Measurements from ENCODE around the gene ARHGAP30.
"Not testable (repeated sequence)": the region's sequence is repeated elsewhere in the genome, so short reads cannot be mapped to it uniquely, and the experiment has no call there.

Gene ARHGAP30

DNA sequence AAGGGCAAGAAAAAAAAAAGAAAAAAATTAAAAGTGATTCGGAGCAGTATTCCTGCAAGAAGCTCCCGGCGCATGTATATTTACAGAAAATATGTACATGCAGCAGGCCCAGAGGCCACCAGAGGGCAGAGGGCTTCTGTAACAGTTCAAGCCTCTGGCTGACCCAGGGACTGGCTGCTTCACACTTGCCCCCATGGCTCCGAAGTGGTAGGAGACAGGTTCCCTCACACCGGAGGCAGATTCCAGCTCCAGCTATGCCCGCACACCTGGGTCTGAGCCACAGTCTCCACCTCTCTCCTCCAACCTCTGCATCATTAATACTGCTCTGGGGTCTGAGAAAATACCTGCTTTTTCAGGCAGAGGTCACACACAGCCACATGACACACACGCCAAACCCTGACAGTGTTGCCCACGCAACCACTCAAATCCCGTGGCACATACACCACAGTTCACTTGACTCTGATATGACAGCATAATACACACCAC lies 2.2 kb upstream of the ARHGAP30 start:
- peak; percentile 45 for DNase-seq (ENCODE audit: low spot score)

- DNase-seq (ENCODE audit: low spot score): no peak
Observed at GRCh38 chr1:161070761-161071160, 1.1 kb upstream of the ARHGAP30 start.

DNA sequence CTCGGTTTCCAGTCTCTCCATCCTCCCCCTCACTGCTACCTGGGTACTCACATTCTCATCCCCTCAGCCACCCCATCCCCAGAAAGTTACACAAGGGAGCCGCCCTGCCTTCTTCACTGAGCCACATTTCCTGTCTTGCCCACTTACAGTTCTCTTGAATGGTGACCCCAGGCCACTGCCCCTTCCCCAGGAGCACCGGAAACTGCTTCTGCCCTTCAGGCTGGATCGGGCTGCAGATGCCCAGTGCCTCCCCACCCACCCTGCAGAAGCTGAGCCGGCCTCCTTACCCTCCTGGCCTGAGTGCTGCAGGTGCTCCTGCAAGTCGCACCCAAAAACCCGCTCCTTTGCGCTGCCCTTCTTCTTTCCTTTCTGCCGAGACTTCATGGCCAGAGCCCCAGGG lies 450 bp downstream of the ARHGAP30 start:
- no peak for DNase-seq (ENCODE audit: low spot score)

DNA sequence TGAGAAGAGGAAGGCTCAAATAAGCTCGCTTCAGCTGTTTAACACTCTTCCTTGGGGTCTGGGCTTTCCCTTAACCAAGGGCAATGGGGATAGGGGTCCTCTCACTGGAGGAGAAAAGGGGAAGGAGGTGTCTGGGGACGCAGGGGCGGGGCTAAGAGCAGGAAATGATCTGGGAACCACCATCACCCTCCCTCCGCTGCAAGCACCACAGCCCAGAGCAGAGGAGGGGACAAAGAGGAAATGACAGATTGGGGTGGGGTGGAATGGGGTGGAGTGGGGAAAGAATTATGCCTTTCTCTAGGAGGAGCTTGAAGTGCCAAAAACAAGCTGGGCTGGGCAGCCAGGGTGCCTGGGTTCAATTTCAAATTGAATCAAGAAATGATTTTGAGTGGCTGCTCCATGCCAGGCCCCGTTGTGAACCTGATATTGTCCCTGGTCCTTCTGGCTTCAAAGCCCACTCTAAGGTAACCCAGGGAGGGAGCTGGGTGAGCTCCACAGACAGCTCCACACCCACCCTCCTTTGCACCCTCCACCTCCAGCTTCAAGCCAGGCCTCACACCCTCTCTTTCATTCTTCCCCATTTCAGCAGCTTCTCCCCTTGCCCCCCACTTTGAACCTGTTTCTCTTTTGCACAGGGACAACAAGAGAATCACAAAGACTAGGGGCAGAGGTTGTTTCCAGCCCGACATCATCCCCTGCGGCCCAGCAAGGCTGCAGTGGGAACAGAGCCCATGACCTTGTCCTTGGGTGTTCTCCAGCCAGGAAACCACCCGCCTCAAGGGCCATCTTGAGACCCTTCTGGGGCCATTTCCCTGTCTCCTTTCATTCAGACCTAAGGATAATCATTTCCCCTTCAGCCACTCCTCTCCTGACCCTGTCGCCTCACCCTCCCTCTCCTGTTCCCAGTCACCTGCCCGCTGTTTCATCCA lies 1.1 kb downstream of the ARHGAP30 start:
- no peak for DNase-seq (ENCODE audit: low spot score)

GRCh38 chr1:161066694-161067093 lies 3.0 kb downstream of the ARHGAP30 start:
- no peak for DNase-seq (ENCODE audit: low spot score)

GRCh38 chr1:161065681-161066080 lies 4.0 kb downstream of the ARHGAP30 start:
- not testable (repeated sequence) for DNase-seq (ENCODE audit: low spot score)

DNA sequence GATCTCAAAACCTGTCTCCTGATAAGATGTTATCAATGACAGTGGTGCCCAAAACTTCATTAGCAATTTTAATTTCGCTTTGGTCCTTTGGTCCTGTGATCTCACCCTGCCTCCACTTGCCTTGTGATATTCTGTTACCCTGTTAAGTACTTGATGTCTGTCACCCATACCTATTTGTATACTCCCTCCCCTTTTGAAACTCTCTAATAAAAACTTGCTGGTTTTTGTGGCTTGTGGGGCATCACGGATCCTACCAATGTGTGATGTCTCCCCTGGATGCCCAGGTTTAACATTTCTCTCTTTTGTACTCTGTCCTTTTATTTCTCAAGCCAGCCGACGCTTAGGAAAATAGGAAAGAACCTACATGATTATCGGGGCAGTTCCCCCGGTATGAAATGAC lies 5.8 kb downstream of the ARHGAP30 start:
- DNase-seq (ENCODE audit: low spot score): not testable (repeated sequence)

- DNase-seq (ENCODE audit: low spot score): no peak
Observed at GRCh38 chr1:161061419-161061818, 8.3 kb downstream of the ARHGAP30 start.

DNA sequence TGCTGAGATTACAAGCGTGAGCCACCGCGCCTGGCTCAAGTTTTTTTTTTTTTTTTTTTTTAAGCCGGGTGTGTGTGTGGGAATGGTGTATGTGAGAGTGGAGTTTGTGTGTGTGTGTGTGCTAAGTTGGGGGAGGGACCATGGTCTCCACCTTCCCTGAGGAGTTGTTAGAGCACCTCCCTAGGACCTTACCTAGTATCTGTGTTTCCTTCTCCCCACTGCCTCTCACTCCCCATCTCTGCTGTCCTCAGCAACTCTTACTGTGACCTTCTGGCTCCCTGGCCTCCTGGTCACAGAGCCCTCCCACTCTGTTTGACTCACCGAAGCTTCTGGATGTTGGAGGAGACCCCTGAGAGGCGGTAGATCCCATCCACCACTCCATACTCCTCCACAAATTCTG lies 10.4 kb downstream of the ARHGAP30 start:
- DNase-seq (ENCODE audit: low spot score): no peak

- DNase-seq (ENCODE audit: low spot score): no peak
Observed at GRCh38 chr1:161054805-161055204, 14.9 kb downstream of the ARHGAP30 start.

- no peak for DNase-seq (ENCODE audit: low spot score)
Observed at GRCh38 chr1:161054232-161054631, 15.5 kb downstream of the ARHGAP30 start.

GRCh38 chr1:161052899-161053298 lies 16.8 kb downstream of the ARHGAP30 start:
- peak; percentile 26 for DNase-seq (ENCODE audit: low spot score)

DNA sequence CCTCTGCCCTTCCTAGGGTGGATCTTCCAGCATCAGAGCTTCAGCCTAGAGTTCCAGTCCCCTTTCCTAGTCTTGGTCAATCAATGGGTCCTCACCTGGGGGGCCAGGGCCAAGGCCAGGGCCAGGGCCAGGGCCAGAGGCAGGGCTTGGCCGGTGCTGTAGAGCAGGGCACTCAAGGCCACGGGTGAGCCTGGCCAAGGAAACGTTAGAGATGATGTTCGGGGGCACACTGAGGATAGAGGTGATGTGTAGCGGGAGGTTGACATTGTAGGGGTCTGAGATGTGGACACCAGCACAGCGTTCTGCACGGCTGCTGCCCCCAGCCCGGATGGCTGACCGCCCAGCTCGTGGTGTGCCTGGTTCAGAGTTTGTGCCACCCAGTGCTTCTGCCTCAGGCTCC lies 18.5 kb downstream of the ARHGAP30 start:
- no peak for DNase-seq (ENCODE audit: low spot score)

DNA sequence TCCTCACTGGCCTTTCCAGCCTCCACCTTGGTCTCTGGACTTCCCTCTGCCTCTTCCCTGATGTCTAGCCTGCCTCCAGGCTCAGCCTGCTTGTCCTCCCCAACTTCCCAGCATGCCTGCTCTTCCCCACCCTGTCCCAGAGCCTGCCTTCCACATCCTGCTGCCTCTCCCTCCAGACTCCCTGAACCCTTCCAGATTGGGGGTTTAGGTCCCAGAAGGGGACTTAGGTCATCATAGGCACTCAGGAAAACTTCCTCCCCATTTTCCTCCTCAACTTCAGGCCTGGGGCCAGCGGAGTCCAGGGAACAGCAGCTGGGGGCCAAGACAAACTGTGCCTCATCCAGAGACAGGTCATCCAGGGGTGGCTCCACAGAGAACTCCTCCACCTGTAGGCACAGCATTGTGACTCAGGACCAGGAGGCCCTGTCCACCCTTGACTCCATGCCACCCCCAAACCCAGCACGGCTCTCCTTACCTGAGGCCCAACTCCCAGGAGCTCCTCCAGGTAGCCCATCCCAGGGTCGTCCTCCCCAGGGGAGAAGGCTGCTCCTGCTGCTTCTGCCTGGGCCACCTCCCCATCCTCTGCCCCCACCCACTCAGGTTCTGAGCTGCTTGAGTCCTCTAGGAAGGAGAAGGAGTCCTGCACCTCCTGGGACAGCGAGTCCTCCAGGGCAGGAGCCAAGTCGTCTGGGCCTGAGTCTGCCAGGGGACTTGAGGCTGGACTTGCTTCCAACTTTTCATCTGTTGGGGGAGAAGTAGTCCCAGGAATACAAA lies 20.6 kb downstream of the ARHGAP30 start:
- DNase-seq (ENCODE audit: low spot score): no peak

- no peak for DNase-seq (ENCODE audit: low spot score)
Observed at GRCh38 chr1:161047436-161048420, 22.0 kb downstream of the ARHGAP30 start.

DNA sequence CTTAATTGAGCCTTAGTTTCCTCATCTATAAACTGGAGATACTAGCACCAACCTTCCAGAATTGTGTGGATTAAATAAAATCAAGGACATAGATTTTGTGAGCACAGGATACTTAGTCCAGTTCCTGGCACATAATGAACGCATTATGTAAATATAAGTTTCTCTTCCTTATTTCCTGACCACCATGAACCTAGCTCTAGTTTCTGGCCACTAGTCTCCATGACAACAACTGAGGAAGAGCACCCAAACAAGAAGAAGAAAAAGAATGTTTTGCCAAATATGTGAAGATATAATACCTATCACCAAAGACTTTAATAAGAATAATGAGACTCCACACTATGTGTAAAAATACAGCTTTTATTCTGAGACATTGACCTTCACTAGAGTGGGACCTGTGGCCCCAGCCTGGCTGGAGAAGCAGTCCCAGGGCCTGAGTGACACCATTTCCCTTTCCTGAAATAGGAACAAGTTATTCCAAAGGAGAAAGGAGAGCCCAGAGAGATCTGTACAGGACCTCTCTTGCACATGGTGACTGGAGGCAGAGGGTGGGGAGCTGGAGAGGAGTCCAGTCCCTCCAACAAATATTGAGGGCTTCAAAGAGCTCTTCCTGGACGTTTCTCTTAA lies 23.0 kb downstream of the ARHGAP30 start:
- no peak for DNase-seq (ENCODE audit: low spot score)

DNA sequence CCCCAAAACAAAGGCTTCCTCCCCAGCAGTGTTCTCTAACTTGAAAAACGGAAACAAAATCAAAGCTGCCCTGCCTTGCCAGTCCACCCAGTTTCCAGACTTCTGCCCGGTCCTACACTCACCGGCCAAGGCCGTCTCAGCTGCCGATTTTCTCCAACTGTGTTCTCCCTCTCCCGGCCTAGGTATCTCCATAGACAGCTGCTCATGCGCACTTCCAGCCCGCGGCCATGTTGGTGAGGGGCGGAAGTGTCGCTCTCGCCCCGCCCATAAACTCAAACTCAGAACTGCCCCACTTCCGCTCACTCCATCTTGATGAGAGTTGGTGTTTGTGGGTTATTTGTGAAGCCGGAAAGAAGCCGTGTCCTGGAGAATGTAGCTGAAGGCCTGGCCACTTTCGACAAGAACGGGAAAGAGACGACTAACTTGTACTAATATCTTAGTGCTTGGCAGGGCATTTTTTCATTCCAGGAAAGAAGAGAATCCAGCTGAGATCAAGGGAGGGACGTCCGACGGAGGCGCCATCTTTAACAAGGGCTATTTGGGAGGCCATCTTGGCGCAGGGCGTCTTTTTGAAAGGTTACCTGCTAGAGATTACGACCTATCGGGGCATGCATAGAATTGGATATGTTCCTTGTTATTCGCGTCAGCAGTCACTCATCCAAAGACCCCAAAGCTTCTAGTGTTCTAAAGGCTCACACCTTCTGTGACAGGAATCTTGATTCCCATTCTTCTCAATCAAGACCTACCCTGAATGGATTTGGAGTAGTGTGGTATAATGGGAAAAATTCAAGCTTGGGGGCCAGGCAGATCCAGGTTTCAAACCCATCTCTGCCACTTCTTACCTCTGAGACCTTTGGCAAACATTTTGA lies 23.7 kb downstream of the ARHGAP30 start, which contains the start of gene USF1:
TSS of gene USF1 (minus strand) at position 242 of the 869 bp plus-strand sequence. CDS start 2,702 bp downstream, outside the sequence.
- peak; percentile 93 for DNase-seq (ENCODE audit: low spot score)

GRCh38 chr1:161044908-161045735 lies 24.6 kb downstream of the ARHGAP30 start:
- DNase-seq (ENCODE audit: low spot score): peak; percentile 79

DNA sequence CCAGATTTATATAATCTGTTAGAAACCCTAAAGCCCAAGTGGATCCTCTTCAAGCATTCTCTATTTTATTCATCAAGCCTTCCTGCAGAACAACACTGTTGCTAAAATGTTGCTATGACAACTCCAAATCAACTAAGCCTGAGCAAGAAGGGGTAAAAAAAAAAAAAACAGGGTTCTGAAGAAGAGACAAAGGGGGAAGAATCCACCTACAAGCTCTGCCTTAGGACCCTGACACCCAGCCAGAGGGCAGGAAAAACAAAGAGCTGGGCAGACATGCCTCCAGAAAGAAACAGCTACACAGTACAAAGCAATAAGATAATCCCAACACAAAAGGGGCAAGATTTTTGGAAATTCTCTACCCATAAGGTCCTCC lies 25.2 kb downstream of the ARHGAP30 start:
- DNase-seq (ENCODE audit: low spot score): no peak

Measured in kidney capillary endothelial cell (primary cell).